ENCODE results near the gene SSTR5. TPM values are rescaled to one million over a fixed set of nuclear protein-coding genes. Genes with fewer than 3 reads are reported as not detected.
"Not testable (repeated sequence)": the region's sequence is repeated elsewhere in the genome, so short reads cannot be mapped to it uniquely, and the experiment has no call there.

Gene SSTR5
- total RNA-seq, 6 experiments from 2014 or later = not detected

DNA sequence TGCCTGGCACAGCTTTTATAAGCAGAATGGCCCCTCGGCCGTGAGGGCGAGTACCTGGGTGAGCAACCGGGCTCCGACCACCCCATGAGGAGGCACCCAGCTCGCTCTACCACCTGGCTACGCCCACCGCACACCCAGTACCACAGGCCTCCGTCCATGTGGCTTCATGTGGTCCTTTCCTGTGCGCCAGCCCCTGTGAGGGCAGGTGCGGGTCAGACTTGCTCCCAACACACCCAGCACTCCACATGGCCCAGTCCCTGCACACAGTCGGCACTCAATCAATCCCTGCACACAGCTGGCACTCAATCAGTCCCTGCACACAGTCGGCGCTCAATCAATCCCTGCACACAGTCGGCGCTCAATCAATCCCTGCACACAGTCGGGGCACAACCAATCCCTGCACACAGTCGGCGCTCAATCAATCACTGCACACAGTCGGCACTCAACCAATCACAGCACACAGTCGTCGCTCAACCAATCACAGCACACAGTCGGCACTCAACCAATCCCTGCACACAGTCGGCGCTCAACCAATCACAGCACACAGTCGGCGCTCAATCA lies 19.5 kb downstream of the SSTR5 start:
- TF ChIP-seq, protein P1, sequence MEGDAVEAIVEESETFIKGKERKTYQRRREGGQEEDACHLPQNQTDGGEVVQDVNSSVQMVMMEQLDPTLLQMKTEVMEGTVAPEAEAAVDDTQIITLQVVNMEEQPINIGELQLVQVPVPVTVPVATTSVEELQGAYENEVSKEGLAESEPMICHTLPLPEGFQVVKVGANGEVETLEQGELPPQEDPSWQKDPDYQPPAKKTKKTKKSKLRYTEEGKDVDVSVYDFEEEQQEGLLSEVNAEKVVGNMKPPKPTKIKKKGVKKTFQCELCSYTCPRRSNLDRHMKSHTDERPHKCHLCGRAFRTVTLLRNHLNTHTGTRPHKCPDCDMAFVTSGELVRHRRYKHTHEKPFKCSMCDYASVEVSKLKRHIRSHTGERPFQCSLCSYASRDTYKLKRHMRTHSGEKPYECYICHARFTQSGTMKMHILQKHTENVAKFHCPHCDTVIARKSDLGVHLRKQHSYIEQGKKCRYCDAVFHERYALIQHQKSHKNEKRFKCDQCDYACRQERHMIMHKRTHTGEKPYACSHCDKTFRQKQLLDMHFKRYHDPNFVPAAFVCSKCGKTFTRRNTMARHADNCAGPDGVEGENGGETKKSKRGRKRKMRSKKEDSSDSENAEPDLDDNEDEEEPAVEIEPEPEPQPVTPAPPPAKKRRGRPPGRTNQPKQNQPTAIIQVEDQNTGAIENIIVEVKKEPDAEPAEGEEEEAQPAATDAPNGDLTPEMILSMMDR (IDR thresholded peaks at IDR 0.05) = no peak
- no peaks in the 10 kb centered on the region for H3K4me1 Mint-ChIP-seq (ENCODE audit: low read depth)
- no peak overlapping the region for H3K27ac Mint-ChIP-seq
- no peak for DNase-seq
- H3K27me3 Mint-ChIP-seq (ENCODE audit: insufficient read depth) = peaks cover 6% of the 10 kb centered on the region
- H3K9me3 Mint-ChIP-seq = peaks cover 9% of the 10 kb centered on the region; the same call in 1 of the 2 replicates
- no peak overlapping the region for H3K4me3 Mint-ChIP-seq
- H3K36me3 Mint-ChIP-seq (ENCODE audit: low read depth) = no peaks in the 10 kb centered on the region; the same call in 1 of the 2 replicates

DNA sequence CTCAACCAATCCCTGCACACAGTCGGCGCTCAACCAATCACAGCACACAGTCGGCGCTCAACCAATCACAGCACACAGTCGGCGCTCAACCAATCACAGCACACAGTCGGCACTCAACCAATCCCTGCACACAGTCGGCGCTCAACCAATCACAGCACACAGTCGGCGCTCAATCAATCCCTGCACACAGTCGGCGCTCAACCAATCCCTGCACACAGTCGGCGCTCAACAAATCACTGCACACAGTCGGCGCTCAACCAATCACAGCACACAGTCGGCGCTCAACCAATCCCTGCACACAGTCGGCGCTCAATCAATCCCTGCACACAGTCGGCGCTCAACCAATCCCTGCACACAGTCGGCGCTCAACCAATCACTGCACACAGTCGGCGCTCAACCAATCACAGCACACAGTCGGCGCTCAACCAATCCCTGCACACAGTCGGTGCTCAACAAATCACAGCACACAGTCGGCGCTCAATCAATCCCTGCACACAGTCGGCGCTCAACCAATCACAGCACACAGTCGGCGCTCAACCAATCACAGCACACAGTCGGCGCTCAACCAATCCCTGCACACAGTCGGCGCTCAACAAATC lies 20.2 kb downstream of the SSTR5 start:
- H3K27ac Mint-ChIP-seq; DNase-seq; H3K4me3 Mint-ChIP-seq; H3K27me3 Mint-ChIP-seq (ENCODE audit: insufficient read depth); H3K4me1 Mint-ChIP-seq (ENCODE audit: low read depth); H3K9me3 Mint-ChIP-seq; H3K36me3 Mint-ChIP-seq (ENCODE audit: low read depth): not testable (repeated sequence)

DNA sequence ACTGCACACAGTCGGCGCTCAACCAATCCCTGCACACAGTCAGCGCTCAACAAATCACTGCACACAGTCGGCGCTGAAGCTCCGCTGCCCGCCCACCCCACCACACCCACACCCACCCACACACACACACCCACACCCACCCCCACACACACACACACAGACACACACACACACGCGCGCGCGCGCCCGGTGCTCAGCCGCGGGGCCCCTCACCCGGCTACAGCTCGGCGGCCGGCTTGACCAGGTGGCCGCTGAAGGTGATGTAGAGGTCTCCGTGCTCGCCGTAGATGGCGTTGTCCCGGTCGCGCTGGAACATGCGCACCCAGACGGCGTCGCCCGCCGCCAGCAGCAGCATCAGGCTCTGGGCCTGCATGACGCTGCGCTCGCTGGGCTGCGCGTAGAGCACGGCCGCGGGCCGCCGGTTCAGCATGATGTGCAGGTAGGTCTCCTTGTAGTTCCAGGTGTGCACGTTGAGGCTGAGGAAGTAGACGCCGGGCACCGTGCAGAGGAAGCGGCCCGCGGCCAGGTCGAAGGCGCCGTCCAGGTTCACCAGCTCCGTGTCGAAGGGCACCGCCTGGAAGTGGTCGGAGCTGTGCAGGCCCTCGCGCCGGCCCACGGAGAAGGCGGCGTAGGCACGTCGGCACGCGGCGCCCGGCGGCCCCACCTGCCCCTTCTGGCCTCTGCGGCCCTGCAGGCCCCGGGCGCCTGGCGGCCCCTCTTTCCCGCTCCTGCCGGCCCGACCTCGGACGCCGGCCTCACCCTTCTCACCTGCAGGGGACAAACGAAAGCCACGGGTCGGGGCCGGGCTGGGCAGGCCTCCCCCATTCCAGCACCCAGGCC lies 21.0 kb downstream of the SSTR5 start:
- H3K27me3 Mint-ChIP-seq (ENCODE audit: insufficient read depth) = peaks cover 1% of the 10 kb centered on the region; the same call in 1 of the 2 replicates
- TF ChIP-seq, protein P1 (IDR thresholded peaks at IDR 0.05) = no peak
- peaks cover 9% of the 10 kb centered on the region; the same call in 1 of the 2 replicates for H3K9me3 Mint-ChIP-seq
- no peaks in the 10 kb centered on the region for H3K4me1 Mint-ChIP-seq (ENCODE audit: low read depth)
- no peak overlapping the region for H3K27ac Mint-ChIP-seq
- DNase-seq = no peak
- H3K4me3 Mint-ChIP-seq = no peak overlapping the region
- no peaks in the 10 kb centered on the region; the same call in 1 of the 2 replicates for H3K36me3 Mint-ChIP-seq (ENCODE audit: low read depth)

DNA sequence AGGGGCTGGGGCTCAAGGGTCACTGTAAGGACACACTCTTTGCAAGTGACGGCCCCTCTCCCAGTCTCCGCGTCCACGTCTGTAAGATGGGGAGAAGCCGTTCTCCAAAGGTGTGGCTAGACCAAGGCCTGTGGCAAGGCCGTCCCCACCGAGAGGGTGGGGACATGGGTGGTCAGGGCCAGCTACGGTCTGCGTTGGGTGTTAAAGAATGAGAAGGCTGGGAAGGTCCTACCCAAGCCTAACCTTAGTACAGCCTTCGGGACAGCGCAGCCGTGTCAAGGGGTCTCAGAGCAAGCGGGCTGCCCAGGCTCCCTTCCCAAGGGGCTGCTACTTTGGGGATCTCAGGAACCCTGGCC lies 21.6 kb downstream of the SSTR5 start:
- peaks cover 9% of the 10 kb centered on the region; the same call in 1 of the 2 replicates for H3K9me3 Mint-ChIP-seq
- no peak overlapping the region for H3K4me3 Mint-ChIP-seq
- no peaks in the 10 kb centered on the region; the same call in 1 of the 2 replicates for H3K36me3 Mint-ChIP-seq (ENCODE audit: low read depth)

DNA sequence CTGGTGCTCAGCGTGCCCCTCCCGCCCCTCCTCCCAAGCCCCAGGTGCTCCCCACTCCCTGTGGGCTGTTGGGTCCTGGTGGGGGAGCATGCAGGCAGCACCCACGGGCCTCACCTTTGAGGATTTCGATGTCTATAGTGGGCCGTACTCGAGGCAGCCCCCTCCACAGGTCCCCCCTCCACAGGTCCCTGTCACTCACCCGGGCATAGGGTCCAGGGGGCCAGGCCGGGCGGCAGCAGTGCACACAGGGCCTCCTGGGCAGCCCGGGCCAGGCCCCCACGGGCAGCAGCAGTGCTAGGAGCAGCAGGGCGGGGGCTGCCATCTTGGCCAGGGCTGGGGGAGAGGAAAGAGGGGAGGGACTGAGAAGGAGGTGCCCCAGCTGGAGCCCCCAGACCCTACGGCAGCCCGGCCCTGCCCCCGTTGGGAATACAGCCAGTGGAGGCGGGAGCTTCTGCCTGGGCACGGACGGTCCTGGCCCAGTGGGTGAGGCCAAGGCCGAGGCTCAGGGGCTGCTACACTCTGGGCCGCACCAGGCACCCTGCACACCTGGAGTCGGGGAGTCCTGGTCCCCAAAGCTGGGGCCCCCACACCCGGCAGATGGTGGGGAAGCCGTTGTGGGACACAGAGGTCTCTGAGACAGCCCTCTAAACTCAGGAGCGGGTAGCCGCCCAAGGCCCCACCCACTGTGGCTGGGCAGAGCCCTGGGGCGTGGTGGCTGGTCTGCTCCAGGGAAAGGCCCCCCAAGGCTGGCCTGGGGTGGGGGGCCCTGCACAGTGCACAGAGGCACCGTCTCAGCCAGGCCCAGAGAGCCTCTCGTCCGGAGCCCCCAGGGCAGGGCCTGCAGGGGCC lies 22.3 kb downstream of the SSTR5 start:
- peaks cover 9% of the 10 kb centered on the region; the same call in 1 of the 2 replicates for H3K9me3 Mint-ChIP-seq
- H3K27ac Mint-ChIP-seq = no peak overlapping the region
- no peaks in the 10 kb centered on the region for H3K4me1 Mint-ChIP-seq (ENCODE audit: low read depth)
- TF ChIP-seq, protein P1 (IDR thresholded peaks at IDR 0.05) = no peak
- peaks cover 1% of the 10 kb centered on the region; the same call in 1 of the 2 replicates for H3K27me3 Mint-ChIP-seq (ENCODE audit: insufficient read depth)
- H3K36me3 Mint-ChIP-seq (ENCODE audit: low read depth) = no peaks in the 10 kb centered on the region; the same call in 1 of the 2 replicates
- DNase-seq = no peak
- no peak overlapping the region for H3K4me3 Mint-ChIP-seq

More for the DNA sequence above, 21.6 kb downstream of the SSTR5 start:
- H3K27ac Mint-ChIP-seq = no peak overlapping the region
- H3K4me1 Mint-ChIP-seq (ENCODE audit: low read depth) = no peaks in the 10 kb centered on the region
- DNase-seq = no peak
- TF ChIP-seq, protein P1 (IDR thresholded peaks at IDR 0.05) = no peak
- H3K27me3 Mint-ChIP-seq (ENCODE audit: insufficient read depth) = peaks cover 1% of the 10 kb centered on the region; the same call in 1 of the 2 replicates
